ENCODE measurements around the gene UCP2.

DNA sequence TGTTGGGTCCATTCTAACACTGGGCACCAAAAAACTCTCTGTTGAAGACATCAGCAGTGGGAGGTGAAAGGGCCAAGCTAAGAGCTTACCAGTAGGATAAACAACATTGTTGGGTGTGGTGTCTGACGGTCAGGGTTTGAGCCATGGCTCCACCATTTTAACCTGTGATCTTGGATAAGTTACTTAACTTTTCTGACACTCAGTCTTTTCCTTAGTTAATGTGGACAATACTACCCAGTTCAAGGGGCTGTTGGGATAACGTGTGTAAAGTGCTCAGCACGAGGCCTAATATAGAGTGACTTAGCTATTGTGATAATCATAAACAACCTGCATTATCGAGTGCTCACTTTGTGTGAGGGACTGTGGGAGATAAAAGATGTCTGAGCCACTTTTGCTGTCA, 20.2 kb upstream of the UCP2 start:
- TF ChIP-seq, protein P1, sequence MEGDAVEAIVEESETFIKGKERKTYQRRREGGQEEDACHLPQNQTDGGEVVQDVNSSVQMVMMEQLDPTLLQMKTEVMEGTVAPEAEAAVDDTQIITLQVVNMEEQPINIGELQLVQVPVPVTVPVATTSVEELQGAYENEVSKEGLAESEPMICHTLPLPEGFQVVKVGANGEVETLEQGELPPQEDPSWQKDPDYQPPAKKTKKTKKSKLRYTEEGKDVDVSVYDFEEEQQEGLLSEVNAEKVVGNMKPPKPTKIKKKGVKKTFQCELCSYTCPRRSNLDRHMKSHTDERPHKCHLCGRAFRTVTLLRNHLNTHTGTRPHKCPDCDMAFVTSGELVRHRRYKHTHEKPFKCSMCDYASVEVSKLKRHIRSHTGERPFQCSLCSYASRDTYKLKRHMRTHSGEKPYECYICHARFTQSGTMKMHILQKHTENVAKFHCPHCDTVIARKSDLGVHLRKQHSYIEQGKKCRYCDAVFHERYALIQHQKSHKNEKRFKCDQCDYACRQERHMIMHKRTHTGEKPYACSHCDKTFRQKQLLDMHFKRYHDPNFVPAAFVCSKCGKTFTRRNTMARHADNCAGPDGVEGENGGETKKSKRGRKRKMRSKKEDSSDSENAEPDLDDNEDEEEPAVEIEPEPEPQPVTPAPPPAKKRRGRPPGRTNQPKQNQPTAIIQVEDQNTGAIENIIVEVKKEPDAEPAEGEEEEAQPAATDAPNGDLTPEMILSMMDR (IDR thresholded peaks at IDR 0.05; ENCODE audit: low read depth, low read length, poor library complexity, severe bottlenecking) = no peak
- no peak for TF ChIP-seq EZH2phosphoT487 (IDR thresholded peaks at IDR 0.05; ENCODE audit: borderline replicate concordance, low read length)

Measured in DOHH2 (cell line).